ENCODE data around the gene GIPC2.

GIPC2 gene

DNA sequence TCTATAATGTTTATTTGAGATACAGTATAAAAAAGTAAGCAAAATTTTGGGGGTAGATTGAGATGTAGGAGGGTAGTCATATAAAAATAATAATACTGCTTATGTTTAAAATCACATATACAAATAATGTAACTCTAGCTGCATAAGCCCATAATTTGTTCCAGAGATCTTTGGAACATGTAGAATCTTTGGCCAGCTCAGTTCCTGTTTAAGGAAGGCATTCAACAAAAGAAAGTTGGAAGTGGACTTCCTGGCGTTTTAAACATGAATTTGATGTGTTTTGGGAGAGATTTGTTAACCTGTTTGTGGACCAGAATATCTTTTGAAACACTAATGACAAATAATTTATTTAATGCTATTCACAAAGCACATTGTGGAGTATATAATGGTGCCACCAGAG is 27.7 kb downstream of the GIPC2 start:
- H3K4me2 ChIP-seq (ENCODE audit: low read length) = no peak overlapping the region
- H3K9me3 ChIP-seq (ENCODE audit: control insufficient read depth, insufficient read depth, low read length) = no peaks in the 10 kb centered on the region
- no peaks in the 10 kb centered on the region for H3K4me1 ChIP-seq (ENCODE audit: control insufficient read depth, low read length)
- no peaks in the 10 kb centered on the region for H3K36me3 ChIP-seq (ENCODE audit: control insufficient read depth, low read length)
- peaks cover 22% of the 10 kb centered on the region for H3K27me3 ChIP-seq (ENCODE audit: control insufficient read depth, low read length)
- H3K4me3 ChIP-seq (ENCODE audit: low read length) = no peak overlapping the region
- H3K79me2 ChIP-seq (ENCODE audit: control insufficient read depth, low read length) = no peaks in the 10 kb centered on the region
- no peaks in the 10 kb centered on the region for H3F3A ChIP-seq (ENCODE audit: control insufficient read depth, insufficient read depth)
- TF ChIP-seq, protein P1, sequence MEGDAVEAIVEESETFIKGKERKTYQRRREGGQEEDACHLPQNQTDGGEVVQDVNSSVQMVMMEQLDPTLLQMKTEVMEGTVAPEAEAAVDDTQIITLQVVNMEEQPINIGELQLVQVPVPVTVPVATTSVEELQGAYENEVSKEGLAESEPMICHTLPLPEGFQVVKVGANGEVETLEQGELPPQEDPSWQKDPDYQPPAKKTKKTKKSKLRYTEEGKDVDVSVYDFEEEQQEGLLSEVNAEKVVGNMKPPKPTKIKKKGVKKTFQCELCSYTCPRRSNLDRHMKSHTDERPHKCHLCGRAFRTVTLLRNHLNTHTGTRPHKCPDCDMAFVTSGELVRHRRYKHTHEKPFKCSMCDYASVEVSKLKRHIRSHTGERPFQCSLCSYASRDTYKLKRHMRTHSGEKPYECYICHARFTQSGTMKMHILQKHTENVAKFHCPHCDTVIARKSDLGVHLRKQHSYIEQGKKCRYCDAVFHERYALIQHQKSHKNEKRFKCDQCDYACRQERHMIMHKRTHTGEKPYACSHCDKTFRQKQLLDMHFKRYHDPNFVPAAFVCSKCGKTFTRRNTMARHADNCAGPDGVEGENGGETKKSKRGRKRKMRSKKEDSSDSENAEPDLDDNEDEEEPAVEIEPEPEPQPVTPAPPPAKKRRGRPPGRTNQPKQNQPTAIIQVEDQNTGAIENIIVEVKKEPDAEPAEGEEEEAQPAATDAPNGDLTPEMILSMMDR (IDR thresholded peaks at IDR 0.05; ENCODE audit: low read depth, low read length, poor library complexity, severe bottlenecking) = no peak
- no peak for TF ChIP-seq EZH2phosphoT487 (IDR thresholded peaks at IDR 0.05; ENCODE audit: borderline replicate concordance, low read length)
- no peaks in the 10 kb centered on the region for H4K20me1 ChIP-seq (ENCODE audit: control insufficient read depth, insufficient read depth, low read depth, low read length)
- no peak overlapping the region for H3K27ac ChIP-seq (ENCODE audit: low read depth, low read length)
- H3K9me2 ChIP-seq (replicated peaks; ENCODE audit: control insufficient read depth, low read length) = no peaks in the 10 kb centered on the region

DNA sequence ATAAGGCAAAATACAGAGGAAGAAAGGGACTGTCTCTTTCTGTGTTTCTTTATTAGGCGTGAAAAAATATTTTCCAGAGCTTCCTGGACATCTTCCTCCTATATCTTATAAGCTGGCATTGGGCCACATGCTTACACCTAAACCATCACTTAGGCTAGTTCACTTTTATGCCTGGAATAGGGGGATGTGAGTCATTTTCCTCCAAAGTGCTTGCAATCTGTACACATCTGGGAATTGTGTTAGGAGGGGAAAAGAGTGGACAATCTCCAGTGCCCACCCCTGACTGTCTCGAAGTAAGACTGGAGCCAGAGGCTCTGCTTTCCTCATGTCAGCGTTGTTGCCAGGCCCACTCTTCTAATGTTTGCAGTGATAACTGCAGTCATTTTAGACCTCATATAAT is 29.9 kb downstream of the GIPC2 start:
- TF ChIP-seq EZH2phosphoT487 (IDR thresholded peaks at IDR 0.05; ENCODE audit: borderline replicate concordance, low read length) = no peak
- TF ChIP-seq, protein P1 (IDR thresholded peaks at IDR 0.05; ENCODE audit: low read depth, low read length, poor library complexity, severe bottlenecking) = no peak
- Histone ChIP-seq H3K4me2 (ENCODE audit: low read length) (no peak overlapping the region), H3K36me3 (ENCODE audit: control insufficient read depth, low read length) (no peaks in the 10 kb centered on the region)

GRCh38 chr1:78078358-78078757 is 32.6 kb downstream of the GIPC2 start:
- Histone ChIP-seq H3K27ac (ENCODE audit: low read depth, low read length) (no peak overlapping the region), H3K4me3 (ENCODE audit: low read length) (no peak overlapping the region), H3K27me3 (ENCODE audit: control insufficient read depth, low read length) (peaks cover 11% of the 10 kb centered on the region), H3K79me2 (ENCODE audit: control insufficient read depth, low read length) (no peaks in the 10 kb centered on the region), H3F3A (ENCODE audit: control insufficient read depth, insufficient read depth) (no peaks in the 10 kb centered on the region), H3K9me2 (replicated peaks; ENCODE audit: control insufficient read depth, low read length) (no peaks in the 10 kb centered on the region), H4K20me1 (ENCODE audit: control insufficient read depth, insufficient read depth, low read depth, low read length) (no peaks in the 10 kb centered on the region), H3K4me1 (ENCODE audit: control insufficient read depth, low read length) (no peaks in the 10 kb centered on the region), H3K4me2 (ENCODE audit: low read length) (no peak overlapping the region), H3K36me3 (ENCODE audit: control insufficient read depth, low read length) (no peaks in the 10 kb centered on the region), H3K9me3 (ENCODE audit: control insufficient read depth, insufficient read depth, low read length) (no peaks in the 10 kb centered on the region)
- TF ChIP-seq EZH2phosphoT487 (IDR thresholded peaks at IDR 0.05; ENCODE audit: borderline replicate concordance, low read length) = no peak
- TF ChIP-seq, protein P1 (IDR thresholded peaks at IDR 0.05; ENCODE audit: low read depth, low read length, poor library complexity, severe bottlenecking) = no peak

More for the DNA sequence above, 29.9 kb downstream of the GIPC2 start:
- peaks cover 12% of the 10 kb centered on the region for H3K27me3 ChIP-seq (ENCODE audit: control insufficient read depth, low read length)
- H4K20me1 ChIP-seq (ENCODE audit: control insufficient read depth, insufficient read depth, low read depth, low read length) = no peaks in the 10 kb centered on the region
- H3K9me3 ChIP-seq (ENCODE audit: control insufficient read depth, insufficient read depth, low read length) = no peaks in the 10 kb centered on the region
- H3K27ac ChIP-seq (ENCODE audit: low read depth, low read length) = no peak overlapping the region
- H3F3A ChIP-seq (ENCODE audit: control insufficient read depth, insufficient read depth) = no peaks in the 10 kb centered on the region
- H3K79me2 ChIP-seq (ENCODE audit: control insufficient read depth, low read length) = no peaks in the 10 kb centered on the region
- H3K4me3 ChIP-seq (ENCODE audit: low read length) = no peak overlapping the region
- no peaks in the 10 kb centered on the region for H3K4me1 ChIP-seq (ENCODE audit: control insufficient read depth, low read length)
- H3K9me2 ChIP-seq (replicated peaks; ENCODE audit: control insufficient read depth, low read length) = no peaks in the 10 kb centered on the region

GRCh38 chr1:78079580-78079979 is 33.8 kb downstream of the GIPC2 start:
- Histone ChIP-seq H3K27me3 (ENCODE audit: control insufficient read depth, low read length) (peaks cover 11% of the 10 kb centered on the region), H4K20me1 (ENCODE audit: control insufficient read depth, insufficient read depth, low read depth, low read length) (no peaks in the 10 kb centered on the region), H3F3A (ENCODE audit: control insufficient read depth, insufficient read depth) (no peaks in the 10 kb centered on the region), H3K4me2 (ENCODE audit: low read length) (no peak overlapping the region), H3K4me1 (ENCODE audit: control insufficient read depth, low read length) (no peaks in the 10 kb centered on the region), H3K9me2 (replicated peaks; ENCODE audit: control insufficient read depth, low read length) (no peaks in the 10 kb centered on the region), H3K9me3 (ENCODE audit: control insufficient read depth, insufficient read depth, low read length) (no peaks in the 10 kb centered on the region), H3K79me2 (ENCODE audit: control insufficient read depth, low read length) (no peaks in the 10 kb centered on the region), H3K27ac (ENCODE audit: low read depth, low read length) (no peak overlapping the region), H3K36me3 (ENCODE audit: control insufficient read depth, low read length) (no peaks in the 10 kb centered on the region), H3K4me3 (ENCODE audit: low read length) (no peak overlapping the region)
- TF ChIP-seq, protein P1 (IDR thresholded peaks at IDR 0.05; ENCODE audit: low read depth, low read length, poor library complexity, severe bottlenecking) = no peak
- no peak for TF ChIP-seq EZH2phosphoT487 (IDR thresholded peaks at IDR 0.05; ENCODE audit: borderline replicate concordance, low read length)
